Spinal cord (tissue), 10 donors: ENCODE data around the gene GLDN. TPM values are rescaled to one million over a fixed set of nuclear protein-coding genes. Genes with fewer than 3 reads are reported as not detected.

ENCODE experiments used
- DNase-seq, 6 donors: peaks; one replicate each; pipeline versions ENCODE4 v3.0.0 to v3.0.0-alpha.2; 2013 to 2015; ENCODE audit warnings: low spot score in 6 of 6, low read depth in 4 of 6
- H3K27ac ChIP-seq: one replicate; pipeline ENCODE4 v1.5.1; 2013; ENCODE audit warnings: low read depth, low read length, control low read depth
- H3K27me3 ChIP-seq: one replicate; pipeline ENCODE4 v1.6.1; 2013; ENCODE audit warnings: low read length; ENCODE audit not compliant: control insufficient read depth, insufficient read depth
- H3K36me3 ChIP-seq: one replicate; pipeline ENCODE4 v1.6.1; 2013; ENCODE audit warnings: low read length; ENCODE audit not compliant: control insufficient read depth, insufficient read depth
- H3K4me1 ChIP-seq: one replicate; pipeline ENCODE4 v1.6.1; 2013; ENCODE audit warnings: low read length; ENCODE audit not compliant: control insufficient read depth, insufficient read depth
- H3K4me3 ChIP-seq: one replicate; pipeline ENCODE4 v1.5.1; 2013; ENCODE audit warnings: low read depth, low read length, control low read depth
- H3K9me3 ChIP-seq: one replicate; pipeline ENCODE4 v1.6.1; 2013; ENCODE audit warnings: low read length; ENCODE audit not compliant: control insufficient read depth, insufficient read depth
- WGBS: methylation state at CpG from one replicate; pipeline ENCODE4 v1.1.5; 2013; ENCODE audit warnings: missing lambda C conversion rate; ENCODE audit not compliant: insufficient coverage; 5-methylcytosine and 5-hydroxymethylcytosine counted together
- long read RNA-seq, 4 donors: transcript quantifications; one replicate each; lab custom pipeline, GENCODE V29; 2026
- polyA plus RNA-seq, 2 donors: library from polyadenylated mRNA; unstranded; fragments of 120-200 nt; gene quantifications; one replicate each; pipeline ENCODE4 v1.2.1, GENCODE V29; 2013; ENCODE audit not compliant: insufficient read length in 2 of 2
- total RNA-seq, 2 donors: library from RNA; depleted of rRNA in 1 of 2; stranded (reverse); fragments of 120-200 nt in 1 of 2; fragments of >200 nt in 1 of 2; gene quantifications; one replicate each; pipeline versions ENCODE4 v1.2.3 to v1.2.4, GENCODE V29; 2013 to 2014
- donor health status: healthy.

Gene GLDN
- total RNA-seq, result 10 to 100 TPM in 1 of 2 donors, 1 to 10 TPM in 1; 5.1 to 34.7 TPM
- polyA plus RNA-seq, result 1 to 10 TPM; 4.4 to 4.6 TPM
- long read RNA-seq, donor 1, result 0 reads
- long read RNA-seq, donor 2, partial matches to known transcripts, result 0 of 1 reads
- long read RNA-seq, donor 2, other reads (novel, unspliced or antisense), result 0 of 1 reads
- long read RNA-seq, donor 3, result 0 reads
- long read RNA-seq, donor 4, result 0 reads

GRCh38 chr15:51341366-51342226 is at the start of gene GLDN:
TSS of gene GLDN (plus strand) at chr15:51341655. CDS start at chr15:51341685, 30 bp downstream.
- 3% methylated on average over 76 of the region's 76 CpGs for WGBS
- Histone ChIP-seq H3K27ac (no peak within 1 kb of the TSS), H3K4me3 (peak within 1 kb of the TSS; percentile 28), H3K27me3 (peaks cover 22% of the 10 kb centered on the region), H3K9me3 (no peaks in the 10 kb centered on the region), H3K36me3 (no peaks in the 10 kb centered on the region), H3K4me1 (peaks cover 15% of the 10 kb centered on the region)
- peak in 4 of 6 donors; percentile 8 to 69 (median 32) for DNase-seq

- Histone ChIP-seq H3K4me3 (no peak overlapping the region), H3K27me3 (no peaks in the 10 kb centered on the region), H3K4me1 (no peaks in the 10 kb centered on the region), H3K27ac (no peak overlapping the region), H3K36me3 (no peaks in the 10 kb centered on the region), H3K9me3 (no peaks in the 10 kb centered on the region)
- no peak for DNase-seq
- WGBS, result 100% methylated on average over 1 of the region's 2 CpGs
Measured at GRCh38 chr15:51298620-51299019, 42.8 kb upstream of the GLDN start.

- no peak for DNase-seq
- H3K4me1 ChIP-seq, result no peaks in the 10 kb centered on the region
- H3K9me3 ChIP-seq, result no peaks in the 10 kb centered on the region
- no peaks in the 10 kb centered on the region for H3K36me3 ChIP-seq
- H3K4me3 ChIP-seq, result no peak overlapping the region
- 81% methylated on average over 3 of the region's 5 CpGs for WGBS
- no peaks in the 10 kb centered on the region for H3K27me3 ChIP-seq
- no peak overlapping the region for H3K27ac ChIP-seq
Measured at GRCh38 chr15:51299187-51300015, 42.1 kb upstream of the GLDN start.

- Histone ChIP-seq H3K27me3 (no peaks in the 10 kb centered on the region), H3K27ac (no peak overlapping the region), H3K9me3 (no peaks in the 10 kb centered on the region), H3K4me3 (no peak overlapping the region), H3K4me1 (no peaks in the 10 kb centered on the region), H3K36me3 (no peaks in the 10 kb centered on the region)
- DNase-seq, result no peak
- 85% methylated on average over 6 of the region's 6 CpGs for WGBS
Measured at GRCh38 chr15:51302480-51302879, 39.0 kb upstream of the GLDN start.

GRCh38 chr15:51303462-51303980 is 37.9 kb upstream of the GLDN start:
- DNase-seq, result no peak
- Histone ChIP-seq H3K4me1 (no peaks in the 10 kb centered on the region), H3K27ac (no peak overlapping the region), H3K4me3 (no peak overlapping the region), H3K9me3 (no peaks in the 10 kb centered on the region), H3K27me3 (peaks cover 2% of the 10 kb centered on the region), H3K36me3 (no peaks in the 10 kb centered on the region)
- 83% methylated on average over 1 of the region's 2 CpGs for WGBS

GRCh38 chr15:51307325-51307724 is 34.1 kb upstream of the GLDN start:
- WGBS, result 84% methylated on average over 3 of the region's 3 CpGs
- no peaks in the 10 kb centered on the region for H3K36me3 ChIP-seq
- no peaks in the 10 kb centered on the region for H3K9me3 ChIP-seq
- no peaks in the 10 kb centered on the region for H3K4me1 ChIP-seq
- H3K27me3 ChIP-seq, result peaks cover 3% of the 10 kb centered on the region
- no peak overlapping the region for H3K27ac ChIP-seq
- H3K4me3 ChIP-seq, result no peak overlapping the region
- no peak for DNase-seq

- H3K4me3 ChIP-seq, result no peak overlapping the region
- no peak for DNase-seq
- no peaks in the 10 kb centered on the region for H3K9me3 ChIP-seq
- WGBS, result 60% methylated on average over 1 of the region's 3 CpGs
- no peak overlapping the region for H3K27ac ChIP-seq
- H3K4me1 ChIP-seq, result no peaks in the 10 kb centered on the region
- no peaks in the 10 kb centered on the region for H3K36me3 ChIP-seq
- peaks cover 3% of the 10 kb centered on the region for H3K27me3 ChIP-seq
Measured at GRCh38 chr15:51307811-51308210, 33.6 kb upstream of the GLDN start.

- no peak for DNase-seq
- no peaks in the 10 kb centered on the region for H3K9me3 ChIP-seq
- 73% methylated on average over 1 of the region's 2 CpGs for WGBS
Measured at GRCh38 chr15:51310064-51310463, 31.4 kb upstream of the GLDN start.

GRCh38 chr15:51311510-51311909 is 29.9 kb upstream of the GLDN start:
- H3K27ac ChIP-seq, result no peak overlapping the region
- H3K9me3 ChIP-seq, result no peaks in the 10 kb centered on the region
- no peaks in the 10 kb centered on the region for H3K4me1 ChIP-seq
- H3K27me3 ChIP-seq, result peaks cover 3% of the 10 kb centered on the region
- no peak overlapping the region for H3K4me3 ChIP-seq
- DNase-seq, result no peak
- WGBS, result no CpG with 5 or more reads among the region's 2 CpGs
- no peaks in the 10 kb centered on the region for H3K36me3 ChIP-seq

More at GRCh38 chr15:51310064-51310463, 31.4 kb upstream of the GLDN start:
- no peaks in the 10 kb centered on the region for H3K4me1 ChIP-seq
- H3K27me3 ChIP-seq, result peaks cover 3% of the 10 kb centered on the region
- H3K36me3 ChIP-seq, result no peaks in the 10 kb centered on the region
- no peak overlapping the region for H3K4me3 ChIP-seq
- H3K27ac ChIP-seq, result no peak overlapping the region
